Peyer's patch (tissue), 4 donors: ENCODE measurements around the gene LCP1. TPM values are rescaled to one million over a fixed set of nuclear protein-coding genes. Genes with fewer than 3 reads are reported as not detected.
"Not testable (repeated sequence)": the region's sequence is repeated elsewhere in the genome, so short reads cannot be mapped to it uniquely, and the experiment has no call there.

ENCODE experiments used
- DNase-seq, 3 donors: peaks; one replicate each; pipeline ENCODE4 v3.0.0-alpha.2; 2017 to 2019
- H3K27ac ChIP-seq, 4 donors: fragments of 200-600 bp; sonication (generic); one replicate each; pipeline ENCODE4 v1.5.1; 2016 to 2019
- H3K27me3 ChIP-seq, 2 donors: fragments of 200-600 bp; sonication (generic); one replicate each; pipeline ENCODE4 v1.5.1; 2019
- H3K36me3 ChIP-seq, 3 donors: fragments of 200-600 bp; sonication (generic); one replicate each; pipeline ENCODE4 v1.5.1; 2016 to 2019
- H3K4me1 ChIP-seq, 4 donors: fragments of 200-600 bp; sonication (generic); one replicate each; pipeline ENCODE4 v1.5.1; 2016 to 2019
- H3K4me3 ChIP-seq, 4 donors: fragments of 200-600 bp; sonication (generic); 1 replicate in 3 of 4; 2 replicates in 1 of 4; pipeline ENCODE4 v1.5.1; 2016 to 2019; ENCODE audit warnings: mild to moderate bottlenecking in 1 of 4
- H3K9me3 ChIP-seq, 4 donors: fragments of 200-600 bp; sonication (generic); one replicate each; pipeline ENCODE4 v1.5.1; 2016 to 2019; ENCODE audit warnings: mild to moderate bottlenecking in 1 of 4
- POLR2A ChIP-seq, 2 donors: fragments of 450-650 bp; IDR thresholded peaks; one replicate each; pipeline ENCODE4 v1.5.1; 2017; ENCODE audit warnings: antibody characterized with exemption in 2 of 2, mild to moderate bottlenecking in 2 of 2, moderate library complexity in 2 of 2
- total RNA-seq, 4 donors: library from RNA; depleted of rRNA; stranded (reverse); fragments of >200 nt; gene quantifications; one replicate each; pipeline ENCODE4 v1.1.0, GENCODE V29; 2016
- TF ChIP-seq, protein P1 (sequence below), 6 experiments: fragments of 450-650 bp in 4 of 6; fragments of 200-600 bp in 2 of 6; sonication (generic) in 1 of 6; IDR thresholded peaks; one replicate each; pipeline ENCODE4 v1.5.1; 2017 to 2019; ENCODE audit warnings: antibody characterized with exemption in 6 of 6, mild to moderate bottlenecking in 3 of 6, moderate library complexity in 1 of 6

Gene LCP1, protein sequence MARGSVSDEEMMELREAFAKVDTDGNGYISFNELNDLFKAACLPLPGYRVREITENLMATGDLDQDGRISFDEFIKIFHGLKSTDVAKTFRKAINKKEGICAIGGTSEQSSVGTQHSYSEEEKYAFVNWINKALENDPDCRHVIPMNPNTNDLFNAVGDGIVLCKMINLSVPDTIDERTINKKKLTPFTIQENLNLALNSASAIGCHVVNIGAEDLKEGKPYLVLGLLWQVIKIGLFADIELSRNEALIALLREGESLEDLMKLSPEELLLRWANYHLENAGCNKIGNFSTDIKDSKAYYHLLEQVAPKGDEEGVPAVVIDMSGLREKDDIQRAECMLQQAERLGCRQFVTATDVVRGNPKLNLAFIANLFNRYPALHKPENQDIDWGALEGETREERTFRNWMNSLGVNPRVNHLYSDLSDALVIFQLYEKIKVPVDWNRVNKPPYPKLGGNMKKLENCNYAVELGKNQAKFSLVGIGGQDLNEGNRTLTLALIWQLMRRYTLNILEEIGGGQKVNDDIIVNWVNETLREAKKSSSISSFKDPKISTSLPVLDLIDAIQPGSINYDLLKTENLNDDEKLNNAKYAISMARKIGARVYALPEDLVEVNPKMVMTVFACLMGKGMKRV
- 100 to 1,000 TPM in 1 of 4 donors, 10 to 100 TPM in 3; 11.1 to 167 (median 19.2) TPM for total RNA-seq

DNA sequence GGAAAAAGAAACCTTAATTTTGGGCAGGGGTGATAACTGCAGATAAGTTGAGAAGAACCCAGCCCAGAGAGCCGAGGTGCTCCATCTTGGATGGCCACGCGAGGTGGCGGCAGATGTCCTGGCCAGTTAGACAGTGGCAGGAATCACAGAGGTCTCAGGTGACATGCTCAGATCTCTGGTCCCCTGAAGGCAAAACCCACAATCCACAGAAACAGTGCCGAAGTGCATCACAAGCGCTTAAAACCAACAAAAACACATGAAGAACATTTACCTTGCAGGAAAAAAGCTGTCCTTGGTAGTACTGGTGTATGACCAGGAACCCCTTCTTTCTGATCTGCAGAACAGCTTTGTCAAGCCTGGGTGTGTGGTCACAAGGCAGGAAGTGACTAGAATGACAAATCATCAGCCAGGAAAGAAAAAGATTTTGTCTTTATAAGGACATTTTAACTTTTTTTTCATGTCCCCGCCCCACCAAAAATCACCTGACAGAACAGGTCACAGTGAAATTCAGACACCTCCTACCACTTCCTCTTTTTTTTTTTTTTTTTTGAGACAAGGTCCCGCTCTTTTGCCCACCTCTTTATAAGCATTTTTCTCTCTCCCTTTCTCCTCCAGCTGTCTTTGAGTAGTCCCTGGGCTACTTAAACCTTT, at the start of gene LCP1:
Gene LCP1 (minus strand): TSS at position 338 of the 651 bp plus-strand sequence. CDS start 22,515 bp downstream, outside the sequence.
- Histone ChIP-seq H3K36me3 (no peaks in the 10 kb centered on the region), H3K9me3 (no peaks in the 10 kb centered on the region), H3K27ac (peak within 1 kb of the TSS; percentile 62 to 86 (median 76)), H3K4me1 (peaks cover 0 to 7% (median 2%) of the 10 kb centered on the region in 4 donors), H3K27me3 (no peaks in the 10 kb centered on the region), H3K4me3 (peak within 1 kb of the TSS; percentile 26 to 50 (median 44))
- TF ChIP-seq, protein P1, sequence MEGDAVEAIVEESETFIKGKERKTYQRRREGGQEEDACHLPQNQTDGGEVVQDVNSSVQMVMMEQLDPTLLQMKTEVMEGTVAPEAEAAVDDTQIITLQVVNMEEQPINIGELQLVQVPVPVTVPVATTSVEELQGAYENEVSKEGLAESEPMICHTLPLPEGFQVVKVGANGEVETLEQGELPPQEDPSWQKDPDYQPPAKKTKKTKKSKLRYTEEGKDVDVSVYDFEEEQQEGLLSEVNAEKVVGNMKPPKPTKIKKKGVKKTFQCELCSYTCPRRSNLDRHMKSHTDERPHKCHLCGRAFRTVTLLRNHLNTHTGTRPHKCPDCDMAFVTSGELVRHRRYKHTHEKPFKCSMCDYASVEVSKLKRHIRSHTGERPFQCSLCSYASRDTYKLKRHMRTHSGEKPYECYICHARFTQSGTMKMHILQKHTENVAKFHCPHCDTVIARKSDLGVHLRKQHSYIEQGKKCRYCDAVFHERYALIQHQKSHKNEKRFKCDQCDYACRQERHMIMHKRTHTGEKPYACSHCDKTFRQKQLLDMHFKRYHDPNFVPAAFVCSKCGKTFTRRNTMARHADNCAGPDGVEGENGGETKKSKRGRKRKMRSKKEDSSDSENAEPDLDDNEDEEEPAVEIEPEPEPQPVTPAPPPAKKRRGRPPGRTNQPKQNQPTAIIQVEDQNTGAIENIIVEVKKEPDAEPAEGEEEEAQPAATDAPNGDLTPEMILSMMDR (IDR thresholded peaks at IDR 0.05), result no peak
- peak; percentile 70 to 72 for TF ChIP-seq POLR2A (IDR thresholded peaks at IDR 0.05)
- peak in 2 of 3 donors; percentile 84 to 88 for DNase-seq

DNA sequence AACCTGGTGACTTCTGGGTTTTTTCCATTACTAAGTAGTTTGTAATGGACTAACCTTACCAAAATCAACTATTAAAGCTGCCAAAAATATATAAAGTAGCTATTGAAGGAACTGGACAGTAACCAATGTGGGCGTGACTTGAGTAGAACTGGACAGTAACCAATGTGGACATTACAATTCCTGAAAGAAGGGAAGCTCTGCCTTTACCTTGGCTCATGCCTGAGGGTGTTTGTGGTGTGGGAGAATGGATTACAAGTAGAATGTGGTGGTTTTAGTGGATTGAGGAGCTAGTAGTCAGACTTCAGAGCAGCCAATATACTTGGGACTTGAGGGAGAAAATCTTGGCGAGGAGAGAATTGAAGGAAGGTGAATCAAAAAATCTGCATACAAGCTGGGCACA, 47.3 kb upstream of the LCP1 start:
- TF ChIP-seq, protein P1 (IDR thresholded peaks at IDR 0.05), result no peak
- TF ChIP-seq POLR2A (IDR thresholded peaks at IDR 0.05), result no peak
- Histone ChIP-seq H3K27me3 (no peaks in the 10 kb centered on the region), H3K27ac (no peak overlapping the region), H3K9me3 (peaks cover 0 to 4% (median 0%) of the 10 kb centered on the region in 4 donors), H3K4me3 (no peak overlapping the region), H3K4me1 (no peaks in the 10 kb centered on the region), H3K36me3 (no peaks in the 10 kb centered on the region)
- no peak for DNase-seq

DNA sequence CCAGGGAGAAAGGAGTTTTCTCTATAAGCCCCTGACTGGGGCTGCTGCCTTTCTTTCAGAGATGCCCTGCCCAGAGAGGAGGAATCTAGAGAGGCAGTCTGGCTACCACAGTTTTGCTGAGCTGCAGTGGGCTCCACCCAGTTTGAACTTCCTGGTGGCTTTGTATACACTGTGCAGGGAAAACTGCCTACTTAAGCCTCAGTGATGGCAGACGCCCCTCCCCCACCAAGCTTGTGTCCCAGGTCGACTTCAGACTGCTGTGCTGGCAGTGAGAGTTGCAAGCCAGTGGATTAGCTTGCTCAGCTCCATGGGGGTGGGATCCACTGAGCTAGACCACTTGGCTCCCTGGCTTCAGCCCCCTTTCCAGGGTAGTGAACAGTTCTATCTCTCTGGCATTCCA, 38.3 kb upstream of the LCP1 start:
- H3K27me3 ChIP-seq, DNase-seq, H3K36me3 ChIP-seq: not testable (repeated sequence)

DNA sequence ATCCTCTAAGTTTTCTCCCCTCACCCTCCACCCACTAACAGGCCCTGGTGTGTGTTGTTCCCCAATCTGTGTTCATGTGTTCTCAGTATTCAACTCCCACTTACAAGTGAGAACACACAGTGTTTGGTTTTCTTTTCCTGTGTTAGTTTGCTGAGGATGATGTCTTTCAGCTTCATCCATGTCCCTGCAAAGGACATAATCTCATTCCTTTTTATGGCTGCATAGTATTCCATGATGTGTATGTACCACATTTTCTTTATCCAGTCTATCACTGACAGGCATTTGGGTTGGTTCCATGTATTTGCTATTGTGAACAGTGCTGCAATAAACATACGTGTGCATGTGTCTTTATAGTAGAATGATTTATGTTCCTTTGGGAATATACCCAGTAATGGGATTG, 32.8 kb upstream of the LCP1 start:
- H3K4me3 ChIP-seq, DNase-seq: not testable (repeated sequence)

More for the DNA sequence above, 38.3 kb upstream of the LCP1 start:
- not testable (repeated sequence) for H3K4me1 ChIP-seq, H3K9me3 ChIP-seq, H3K4me3 ChIP-seq, H3K27ac ChIP-seq

DNA sequence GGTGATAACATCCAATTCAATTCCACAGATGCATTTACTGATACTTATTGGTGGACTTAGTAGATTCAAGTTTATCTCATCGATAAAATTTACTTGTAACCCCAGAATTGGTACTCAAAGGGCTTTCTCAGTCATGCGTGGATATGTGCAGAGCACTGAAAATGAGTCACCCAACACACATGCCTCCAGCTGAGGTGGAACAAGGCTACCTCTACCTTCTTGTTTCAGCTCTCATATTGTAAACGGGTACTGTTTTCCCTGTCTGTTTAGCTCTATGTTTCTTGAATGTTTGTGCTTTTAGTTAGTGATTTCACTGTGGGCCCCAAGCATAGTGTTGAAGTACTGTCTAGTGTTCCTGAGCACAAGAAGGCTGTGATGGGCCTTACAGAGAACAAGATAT, 31.3 kb upstream of the LCP1 start:
- TF ChIP-seq POLR2A (IDR thresholded peaks at IDR 0.05), result no peak
- TF ChIP-seq, protein P1 (IDR thresholded peaks at IDR 0.05), result no peak

More for the DNA sequence above, 32.8 kb upstream of the LCP1 start:
- H3K9me3 ChIP-seq, H3K27me3 ChIP-seq, H3K36me3 ChIP-seq, H3K27ac ChIP-seq, H3K4me1 ChIP-seq: not testable (repeated sequence)

DNA sequence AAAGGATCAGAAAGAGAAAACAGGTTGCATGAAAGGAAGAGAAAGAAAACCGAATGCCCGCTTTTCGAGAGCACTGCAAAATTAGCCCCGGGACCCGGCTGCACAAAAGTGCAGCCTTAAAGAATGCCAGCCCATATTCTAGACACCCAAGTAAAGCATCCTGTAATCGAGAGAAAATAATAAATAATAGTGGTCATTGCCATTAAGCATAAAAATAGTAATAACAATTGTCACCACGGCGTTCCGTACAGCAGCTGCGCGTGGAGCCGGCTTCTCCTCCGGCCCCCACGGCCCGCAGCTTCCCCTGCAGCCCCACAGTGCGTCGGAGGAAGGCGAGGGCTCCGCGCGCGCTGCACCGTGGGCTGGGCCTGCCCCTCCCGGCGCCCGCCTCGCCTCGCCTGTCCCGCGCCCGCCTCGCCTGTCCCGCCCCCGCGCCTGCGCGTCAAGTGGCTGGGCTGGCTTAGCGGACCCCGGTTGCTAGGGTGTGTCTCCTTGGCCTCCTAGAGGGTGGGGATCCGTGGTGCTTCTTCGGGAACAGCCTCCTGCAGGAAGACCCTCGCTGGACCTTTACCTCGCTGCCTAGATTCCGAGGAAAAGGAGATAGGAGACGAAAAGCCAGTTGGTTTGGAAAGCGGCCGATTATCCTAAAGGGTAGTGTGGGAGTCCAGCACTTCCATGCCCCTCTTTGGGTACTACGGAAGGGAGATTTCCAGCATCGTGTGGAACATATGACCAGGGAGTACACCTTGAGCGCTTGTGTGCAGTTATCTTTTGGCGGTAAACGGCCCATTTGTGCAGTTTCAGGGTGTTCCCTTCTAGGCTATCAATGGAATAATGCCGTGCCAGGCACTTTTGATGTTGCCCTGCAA, 29.7 kb upstream of the LCP1 start, which contains the start of gene LRRC63:
Gene LRRC63 (plus strand): TSS at position 446 of the 869 bp plus-strand sequence. CDS start 1,107 bp downstream, outside the sequence.
- Histone ChIP-seq H3K36me3 (no peaks in the 10 kb centered on the region), H3K9me3 (no peaks in the 10 kb centered on the region), H3K4me3 (peak within 1 kb of the TSS; percentile 32 to 60 (median 43)), H3K4me1 (no peaks in the 10 kb centered on the region), H3K27ac (peak within 1 kb of the TSS in 3 of 4 donors; percentile 8 to 57 (median 16)), H3K27me3 (no peaks in the 10 kb centered on the region)
- peak in 1 of 2 donors; percentile 27 for TF ChIP-seq POLR2A (IDR thresholded peaks at IDR 0.05)
- TF ChIP-seq, protein P1 (IDR thresholded peaks at IDR 0.05), result no peak
- DNase-seq, result peak; percentile 70 to 90 (median 80)

More for the DNA sequence above, 31.3 kb upstream of the LCP1 start:
- H3K27ac ChIP-seq, result no peak overlapping the region
- no peaks in the 10 kb centered on the region for H3K27me3 ChIP-seq
- H3K4me1 ChIP-seq, result no peaks in the 10 kb centered on the region
- no peak for DNase-seq
- H3K9me3 ChIP-seq, result no peaks in the 10 kb centered on the region
- no peaks in the 10 kb centered on the region for H3K36me3 ChIP-seq
- no peak overlapping the region for H3K4me3 ChIP-seq
